ENCODE measurements around the gene PPAT.
"Not testable (repeated sequence)": the region's sequence is repeated elsewhere in the genome, so short reads cannot be mapped to it uniquely, and the experiment has no call there.

Gene PPAT

DNA sequence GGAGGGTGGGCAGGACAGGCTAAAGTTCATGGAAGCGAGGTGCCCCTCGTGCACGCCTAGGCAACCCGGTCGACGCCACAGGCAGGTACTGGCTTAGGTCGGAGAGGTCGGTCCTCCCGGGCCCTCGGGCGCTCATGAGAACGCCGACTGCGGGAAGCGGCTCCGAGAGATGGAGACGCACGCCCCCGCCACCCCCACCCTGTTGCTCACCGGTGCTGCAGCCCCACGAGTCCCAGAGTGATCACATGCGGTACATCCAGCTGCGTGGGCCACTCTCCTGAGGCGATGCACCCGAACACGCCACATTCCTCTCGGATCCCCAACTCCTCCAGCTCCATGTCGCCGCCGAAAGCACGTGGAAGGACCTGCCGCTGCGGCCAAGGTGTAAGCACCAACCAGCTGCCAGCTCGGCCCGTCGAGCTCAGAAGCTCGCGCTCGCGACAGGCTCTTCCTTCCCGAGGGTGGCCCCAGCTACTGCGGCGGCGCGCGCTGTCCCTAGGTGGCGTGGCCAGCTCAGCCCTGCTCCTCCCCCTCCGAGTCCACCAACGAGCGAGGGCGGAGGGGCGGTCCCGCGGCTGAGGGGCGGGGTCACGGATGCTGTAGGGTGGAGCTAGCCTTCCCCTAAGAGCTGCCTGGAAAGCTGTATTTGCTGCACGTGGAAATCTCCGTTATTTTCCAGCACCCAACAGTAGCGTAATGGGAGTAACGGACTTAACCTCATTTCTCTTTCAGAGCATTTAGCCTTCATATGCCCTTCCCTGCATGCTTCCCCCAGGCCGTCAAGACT is at the start of gene PPAT:
Gene PPAT, minus strand, starts transcription at position 476 of the 787 bp plus-strand sequence. Its CDS starts 138 bp downstream, at position 338.
- H3K36me3 ChIP-seq (ENCODE audit: control insufficient read depth in 2 of 2, insufficient read depth in 2 of 2, low read length in 2 of 2) = no peaks in the 10 kb centered on the region

DNA sequence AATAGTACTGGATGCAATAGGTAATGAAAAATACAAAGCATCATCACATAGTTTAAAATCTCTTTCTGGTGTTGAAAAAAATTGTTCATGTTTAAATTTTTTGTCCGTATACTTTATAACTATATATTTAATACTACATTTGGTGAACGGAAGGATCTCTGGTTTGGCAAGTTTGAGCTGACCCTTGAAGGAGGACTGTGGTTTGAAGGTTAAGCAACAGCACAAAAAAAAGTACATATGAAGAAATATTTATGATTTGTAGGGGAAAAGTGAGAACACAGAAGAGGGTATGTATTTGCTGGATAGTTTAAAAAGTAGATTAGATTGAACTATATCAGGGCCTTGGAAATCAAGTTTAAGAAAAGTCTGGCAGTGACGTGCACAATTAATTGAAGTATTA is 45.3 kb upstream of the PPAT start:
- peaks cover 40 to 52% of the 10 kb centered on the region in 2 donors for H3K36me3 ChIP-seq (ENCODE audit: control insufficient read depth in 2 of 2, insufficient read depth in 2 of 2, low read length in 2 of 2)
- no peak overlapping the region for H3K27ac ChIP-seq (ENCODE audit: low read depth in 2 of 2, low read length in 2 of 2)
- no peaks in the 10 kb centered on the region for H3K4me1 ChIP-seq (ENCODE audit: control insufficient read depth in 2 of 2, insufficient read depth in 2 of 2, low read length in 2 of 2)
- no peak overlapping the region for H3K4me3 ChIP-seq (ENCODE audit: low read length in 2 of 2)
- no peaks in the 10 kb centered on the region for H3K9me3 ChIP-seq (ENCODE audit: control insufficient read depth in 2 of 2, low read length in 2 of 2)
- H3K27me3 ChIP-seq (ENCODE audit: control insufficient read depth in 2 of 2, insufficient read depth in 2 of 2, low read length in 2 of 2) = no peaks in the 10 kb centered on the region
- no peak overlapping the region for H3K9ac ChIP-seq (ENCODE audit: low read depth in 1 of 2, low read length in 2 of 2)

More for the DNA sequence above, at the start of gene PPAT:
- Histone ChIP-seq H3K27ac (ENCODE audit: low read depth in 2 of 2, low read length in 2 of 2) (peak within 1 kb of the TSS; percentile 94 to 99), H3K4me1 (ENCODE audit: control insufficient read depth in 2 of 2, insufficient read depth in 2 of 2, low read length in 2 of 2) (peaks cover 5 to 9% of the 10 kb centered on the region in 2 donors), H3K9ac (ENCODE audit: low read depth in 1 of 2, low read length in 2 of 2) (peak within 1 kb of the TSS; percentile 60 to 75), H3K4me3 (ENCODE audit: low read length in 2 of 2) (peak within 1 kb of the TSS; percentile 79 to 85), H3K9me3 (ENCODE audit: control insufficient read depth in 2 of 2, low read length in 2 of 2) (no peaks in the 10 kb centered on the region), H3K27me3 (ENCODE audit: control insufficient read depth in 2 of 2, insufficient read depth in 2 of 2, low read length in 2 of 2) (no peaks in the 10 kb centered on the region)

DNA sequence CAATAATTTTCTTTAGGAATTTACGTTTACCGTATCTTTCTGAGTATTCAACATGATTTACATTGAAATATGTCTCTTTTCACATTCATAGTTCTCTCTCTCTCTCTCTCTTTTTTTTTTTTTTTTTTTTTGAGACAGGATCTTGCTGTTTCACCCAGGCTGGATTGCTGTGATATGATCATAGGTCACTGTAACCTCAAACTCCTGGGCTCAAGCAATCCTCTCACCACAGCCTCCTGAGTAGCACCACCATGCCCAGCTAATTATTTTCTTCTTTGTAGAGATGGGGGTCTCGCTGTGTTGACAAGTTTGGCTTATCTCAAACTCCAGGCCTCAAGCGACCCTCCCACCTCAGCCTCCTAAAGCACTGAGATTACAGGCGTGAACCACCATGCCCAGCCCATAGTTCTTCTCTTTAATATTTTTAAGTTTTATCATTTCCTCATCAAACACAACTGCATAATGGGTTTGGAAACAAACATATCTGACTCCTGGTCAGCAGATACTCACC is 41.8 kb upstream of the PPAT start:
- H3K4me1 ChIP-seq (ENCODE audit: control insufficient read depth in 2 of 2, insufficient read depth in 2 of 2, low read length in 2 of 2) = no peaks in the 10 kb centered on the region
- peaks cover 40 to 68% of the 10 kb centered on the region in 2 donors for H3K36me3 ChIP-seq (ENCODE audit: control insufficient read depth in 2 of 2, insufficient read depth in 2 of 2, low read length in 2 of 2)
- H3K9me3 ChIP-seq (ENCODE audit: control insufficient read depth in 2 of 2, low read length in 2 of 2) = no peaks in the 10 kb centered on the region
- no peak overlapping the region for H3K27ac ChIP-seq (ENCODE audit: low read depth in 2 of 2, low read length in 2 of 2)
- H3K4me3 ChIP-seq (ENCODE audit: low read length in 2 of 2) = no peak overlapping the region
- no peak overlapping the region for H3K9ac ChIP-seq (ENCODE audit: low read depth in 1 of 2, low read length in 2 of 2)
- no peaks in the 10 kb centered on the region for H3K27me3 ChIP-seq (ENCODE audit: control insufficient read depth in 2 of 2, insufficient read depth in 2 of 2, low read length in 2 of 2)

DNA sequence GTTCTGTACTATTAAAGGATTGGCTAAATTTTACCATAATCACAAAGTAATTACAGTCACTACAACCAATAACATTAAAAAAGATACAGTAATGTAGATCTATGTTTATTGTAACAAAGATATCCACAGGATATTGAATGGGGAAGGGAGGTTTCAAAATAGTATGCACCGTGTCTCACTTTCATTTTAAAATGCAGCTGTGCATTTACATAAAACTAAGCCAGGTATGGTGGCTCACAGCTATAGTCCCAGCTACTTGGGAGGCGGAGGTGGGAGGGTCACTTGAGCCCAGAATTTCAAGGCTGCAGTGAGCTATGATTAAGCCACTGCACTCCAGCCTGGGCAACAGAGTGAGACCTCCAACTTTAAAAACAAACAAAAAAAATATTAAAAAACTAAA is 40.5 kb upstream of the PPAT start:
- H3K9ac ChIP-seq (ENCODE audit: low read depth in 1 of 2, low read length in 2 of 2) = no peak overlapping the region
- H3K9me3 ChIP-seq (ENCODE audit: control insufficient read depth in 2 of 2, low read length in 2 of 2) = no peaks in the 10 kb centered on the region
- H3K4me1 ChIP-seq (ENCODE audit: control insufficient read depth in 2 of 2, insufficient read depth in 2 of 2, low read length in 2 of 2) = no peaks in the 10 kb centered on the region
- no peaks in the 10 kb centered on the region for H3K27me3 ChIP-seq (ENCODE audit: control insufficient read depth in 2 of 2, insufficient read depth in 2 of 2, low read length in 2 of 2)
- no peak overlapping the region for H3K27ac ChIP-seq (ENCODE audit: low read depth in 2 of 2, low read length in 2 of 2)
- H3K4me3 ChIP-seq (ENCODE audit: low read length in 2 of 2) = no peak overlapping the region
- peaks cover 49 to 70% of the 10 kb centered on the region in 2 donors for H3K36me3 ChIP-seq (ENCODE audit: control insufficient read depth in 2 of 2, insufficient read depth in 2 of 2, low read length in 2 of 2)

DNA sequence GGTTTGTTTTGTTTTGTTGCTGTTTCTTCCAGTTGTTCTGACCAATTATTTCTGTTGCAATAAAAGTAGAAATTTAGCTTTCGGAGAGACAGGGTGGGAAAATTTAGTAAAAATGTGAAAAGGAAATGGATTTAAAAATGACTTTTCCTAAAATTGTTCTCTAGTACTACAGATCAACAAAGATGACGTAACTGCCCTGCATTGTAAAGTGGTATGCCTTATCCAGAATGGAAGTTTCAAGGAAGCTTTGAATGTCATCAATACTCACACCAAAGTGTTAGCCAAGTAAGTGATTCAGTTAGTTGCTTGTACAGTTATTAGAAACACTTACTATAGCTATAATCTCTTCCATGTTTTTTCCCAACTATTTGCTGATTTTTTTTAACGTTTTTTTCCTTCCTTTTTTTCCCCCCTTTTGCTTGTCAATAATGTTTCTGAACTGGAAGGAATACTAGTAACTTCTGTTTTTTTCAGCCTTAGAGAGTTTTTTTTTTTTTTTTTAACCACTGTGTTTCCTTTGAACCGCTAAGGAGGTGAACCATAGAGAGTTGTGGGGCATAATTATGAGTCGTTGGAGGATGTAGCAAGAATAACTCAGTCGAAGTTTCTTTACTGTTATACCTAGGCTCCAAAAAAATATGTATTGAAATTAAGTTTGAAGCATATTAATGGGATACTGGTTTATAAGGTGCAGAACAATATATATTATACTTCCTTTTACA is 34.2 kb upstream of the PPAT start:
- H3K4me1 ChIP-seq (ENCODE audit: control insufficient read depth in 2 of 2, insufficient read depth in 2 of 2, low read length in 2 of 2) = peaks cover 15 to 18% of the 10 kb centered on the region in 2 donors
- H3K27ac ChIP-seq (ENCODE audit: low read depth in 2 of 2, low read length in 2 of 2) = no peak overlapping the region
- no peak overlapping the region for H3K9ac ChIP-seq (ENCODE audit: low read depth in 1 of 2, low read length in 2 of 2)
- no peak overlapping the region for H3K4me3 ChIP-seq (ENCODE audit: low read length in 2 of 2)
- no peaks in the 10 kb centered on the region for H3K27me3 ChIP-seq (ENCODE audit: control insufficient read depth in 2 of 2, insufficient read depth in 2 of 2, low read length in 2 of 2)
- no peaks in the 10 kb centered on the region for H3K9me3 ChIP-seq (ENCODE audit: control insufficient read depth in 2 of 2, low read length in 2 of 2)
- H3K36me3 ChIP-seq (ENCODE audit: control insufficient read depth in 2 of 2, insufficient read depth in 2 of 2, low read length in 2 of 2) = peaks cover 20 to 29% of the 10 kb centered on the region in 2 donors

DNA sequence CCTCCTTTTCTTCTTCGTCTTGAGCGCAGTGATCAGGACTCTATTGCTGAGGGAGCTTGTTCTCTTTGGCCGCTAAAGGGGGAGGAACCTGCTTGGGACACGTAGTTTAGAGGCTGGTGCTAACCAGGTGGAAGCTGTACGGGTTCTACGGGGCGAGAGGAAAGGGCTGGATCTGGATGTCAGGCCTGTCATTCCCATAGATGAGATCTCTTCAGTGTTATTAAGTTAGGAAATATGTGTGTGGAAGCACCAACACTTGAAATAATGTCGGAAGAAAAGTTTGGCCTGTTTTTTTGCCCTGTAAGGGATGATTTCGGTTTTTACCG is 32.6 kb upstream of the PPAT start:
- H3K27ac ChIP-seq (ENCODE audit: low read depth in 2 of 2, low read length in 2 of 2) = peak overlapping the region; percentile 87 to 91
- H3K4me3 ChIP-seq (ENCODE audit: low read length in 2 of 2) = peak overlapping the region; percentile 93 to 99
- H3K4me1 ChIP-seq (ENCODE audit: control insufficient read depth in 2 of 2, insufficient read depth in 2 of 2, low read length in 2 of 2) = peaks cover 15 to 18% of the 10 kb centered on the region in 2 donors
- peaks cover 9 to 16% of the 10 kb centered on the region in 2 donors for H3K36me3 ChIP-seq (ENCODE audit: control insufficient read depth in 2 of 2, insufficient read depth in 2 of 2, low read length in 2 of 2)
- no peaks in the 10 kb centered on the region for H3K27me3 ChIP-seq (ENCODE audit: control insufficient read depth in 2 of 2, insufficient read depth in 2 of 2, low read length in 2 of 2)
- peak overlapping the region; percentile 72 to 85 for H3K9ac ChIP-seq (ENCODE audit: low read depth in 1 of 2, low read length in 2 of 2)
- H3K9me3 ChIP-seq (ENCODE audit: control insufficient read depth in 2 of 2, low read length in 2 of 2) = no peaks in the 10 kb centered on the region

DNA sequence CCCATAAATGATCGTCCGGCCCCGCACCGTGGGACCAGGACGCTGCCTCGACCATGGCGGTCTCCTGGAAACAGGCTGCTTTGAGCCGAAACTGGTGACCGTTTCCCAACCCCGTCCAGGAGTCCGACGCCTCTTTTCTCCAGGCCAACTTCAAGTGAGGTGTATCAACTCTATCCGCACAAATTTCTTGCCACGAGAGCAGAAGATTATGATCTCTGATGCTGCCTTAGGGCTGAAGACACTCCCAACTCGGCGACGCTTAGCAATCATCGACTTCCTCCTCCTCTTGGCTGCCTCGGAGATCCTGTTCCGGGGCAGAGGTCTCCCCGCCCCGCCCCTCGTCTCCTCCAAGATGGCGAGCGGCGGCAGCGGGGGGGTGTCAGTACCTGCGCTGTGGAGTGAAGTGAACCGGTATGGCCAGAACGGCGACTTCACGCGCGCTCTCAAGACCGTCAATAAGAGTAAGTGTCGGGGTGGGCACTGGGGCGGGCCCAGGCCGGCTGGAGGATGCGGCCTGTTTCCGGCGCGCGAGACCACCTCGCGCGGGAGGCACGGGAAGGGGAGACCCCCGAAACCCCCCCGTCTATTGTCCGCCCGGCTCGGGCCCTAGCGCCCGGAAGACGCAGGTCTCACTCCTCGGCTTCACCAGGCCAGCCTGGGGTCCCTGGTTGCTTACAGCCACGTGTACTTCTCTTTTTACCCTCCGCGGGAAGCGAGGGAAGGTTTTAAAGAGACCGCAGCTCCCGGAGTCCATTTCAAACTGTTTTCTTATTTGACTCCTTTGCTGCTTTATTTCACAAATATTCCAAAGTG is 32.1 kb upstream of the PPAT start, which contains the start of gene SRP72:
Gene SRP72, plus strand, starts transcription at position 334 of the 813 bp plus-strand sequence. Its CDS starts 19 bp downstream, at position 353.
- Histone ChIP-seq H3K27me3 (ENCODE audit: control insufficient read depth in 2 of 2, insufficient read depth in 2 of 2, low read length in 2 of 2) (no peaks in the 10 kb centered on the region), H3K9ac (ENCODE audit: low read depth in 1 of 2, low read length in 2 of 2) (peak within 1 kb of the TSS; percentile 85 to 95), H3K4me1 (ENCODE audit: control insufficient read depth in 2 of 2, insufficient read depth in 2 of 2, low read length in 2 of 2) (peaks cover 15 to 18% of the 10 kb centered on the region in 2 donors), H3K4me3 (ENCODE audit: low read length in 2 of 2) (peak within 1 kb of the TSS; percentile 93 to 99), H3K9me3 (ENCODE audit: control insufficient read depth in 2 of 2, low read length in 2 of 2) (no peaks in the 10 kb centered on the region), H3K27ac (ENCODE audit: low read depth in 2 of 2, low read length in 2 of 2) (peak within 1 kb of the TSS; percentile 87 to 91), H3K36me3 (ENCODE audit: control insufficient read depth in 2 of 2, insufficient read depth in 2 of 2, low read length in 2 of 2) (peaks cover 10 to 13% of the 10 kb centered on the region in 2 donors)

DNA sequence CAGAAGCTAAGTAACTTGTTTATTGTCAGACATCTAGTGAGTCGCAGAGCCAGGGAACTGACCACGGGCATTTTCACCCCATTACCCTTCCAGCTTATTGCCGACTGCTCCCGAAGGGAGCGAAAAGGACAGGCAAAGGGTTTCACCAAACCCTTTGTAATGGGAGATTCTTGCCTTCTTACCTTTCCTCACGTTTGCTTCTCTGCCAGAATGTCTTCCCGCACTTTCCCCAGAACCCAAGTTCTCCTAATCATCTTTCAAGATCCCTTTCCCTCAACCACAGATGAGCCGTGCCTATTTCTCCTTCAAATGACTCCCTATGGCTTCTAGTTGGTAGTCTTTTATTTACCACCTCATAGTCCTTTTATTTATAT is 31.5 kb upstream of the PPAT start:
- peak overlapping the region; percentile 93 to 99 for H3K4me3 ChIP-seq (ENCODE audit: low read length in 2 of 2)
- peaks cover 14 to 15% of the 10 kb centered on the region in 2 donors for H3K36me3 ChIP-seq (ENCODE audit: control insufficient read depth in 2 of 2, insufficient read depth in 2 of 2, low read length in 2 of 2)
- H3K9ac ChIP-seq (ENCODE audit: low read depth in 1 of 2, low read length in 2 of 2) = peak overlapping the region; percentile 85 to 95
- H3K27me3 ChIP-seq (ENCODE audit: control insufficient read depth in 2 of 2, insufficient read depth in 2 of 2, low read length in 2 of 2) = no peaks in the 10 kb centered on the region
- peak overlapping the region; percentile 87 to 91 for H3K27ac ChIP-seq (ENCODE audit: low read depth in 2 of 2, low read length in 2 of 2)
- H3K9me3 ChIP-seq (ENCODE audit: control insufficient read depth in 2 of 2, low read length in 2 of 2) = no peaks in the 10 kb centered on the region
- H3K4me1 ChIP-seq (ENCODE audit: control insufficient read depth in 2 of 2, insufficient read depth in 2 of 2, low read length in 2 of 2) = peaks cover 15 to 18% of the 10 kb centered on the region in 2 donors

DNA sequence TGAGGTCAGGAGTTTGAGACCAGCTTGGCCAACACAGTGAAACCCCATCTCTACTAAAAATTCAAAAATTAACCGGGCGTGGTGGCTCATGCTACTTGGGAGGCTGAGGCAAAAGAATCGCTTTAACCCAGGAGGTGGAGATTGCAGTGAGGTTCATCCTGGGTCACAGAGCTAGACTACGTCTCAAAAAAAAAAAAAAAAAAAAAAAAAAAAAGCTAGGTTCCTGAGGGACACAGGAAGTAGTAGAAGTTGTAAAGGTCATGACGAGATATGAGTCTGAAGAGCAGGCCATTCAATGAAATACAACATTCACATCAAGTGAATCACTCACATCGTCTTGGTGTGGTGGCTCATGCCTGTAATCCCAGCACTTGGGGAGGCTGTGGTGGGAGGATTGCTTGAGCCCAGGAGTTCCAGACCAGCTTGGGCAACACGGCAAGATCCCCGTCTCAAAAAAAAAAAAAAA is 30.9 kb upstream of the PPAT start:
- H3K36me3 ChIP-seq (ENCODE audit: control insufficient read depth in 2 of 2, insufficient read depth in 2 of 2, low read length in 2 of 2) = peaks cover 9 to 11% of the 10 kb centered on the region in 2 donors
- peak overlapping the region in 1 of 2 donors; percentile 91 for H3K27ac ChIP-seq (ENCODE audit: low read depth in 2 of 2, low read length in 2 of 2)
- peak overlapping the region; percentile 93 to 99 for H3K4me3 ChIP-seq (ENCODE audit: low read length in 2 of 2)
- H3K9ac ChIP-seq (ENCODE audit: low read depth in 1 of 2, low read length in 2 of 2) = peak overlapping the region; percentile 85 to 95
- H3K4me1 ChIP-seq (ENCODE audit: control insufficient read depth in 2 of 2, insufficient read depth in 2 of 2, low read length in 2 of 2) = peaks cover 15 to 18% of the 10 kb centered on the region in 2 donors
- not testable (repeated sequence) for H3K27me3 ChIP-seq (ENCODE audit: control insufficient read depth in 2 of 2, insufficient read depth in 2 of 2, low read length in 2 of 2); H3K9me3 ChIP-seq (ENCODE audit: control insufficient read depth in 2 of 2, low read length in 2 of 2)

Data from mucosa of rectum (tissue), 2 donors.